H1 (cell line): Measurements from ENCODE around the gene TMEM135. TPM values are rescaled to one million over a fixed set of nuclear protein-coding genes. Genes with fewer than 3 reads are reported as not detected.
"Not testable (repeated sequence)": the region's sequence is repeated elsewhere in the genome, so short reads cannot be mapped to it uniquely, and the experiment has no call there.

Experiments
- CTCF ChIA-PET: fragments of 300-600 bp; sonication (Branson Sonifier 250); formaldehyde crosslinking; loops from one replicate; lab custom pipeline; 2021; ENCODE audit not compliant: partially characterized antibody; lab: Charles Lee
- POLR2A ChIA-PET: fragments of 300-600 bp; sonication (Branson Sonifier 250); formaldehyde crosslinking; loops from one replicate; lab custom pipeline; 2021; ENCODE audit warnings: inconsistent platforms; ENCODE audit not compliant: partially characterized antibody; lab: Charles Lee
- DNase-seq, 2 experiments: peaks; one replicate each; pipeline versions ENCODE4 v3.0.0 to v3.0.0-alpha.2; 2010 to 2022; ENCODE audit warnings: low spot score in 2 of 2, low read depth in 1 of 2, mixed read lengths in 1 of 2
- FAIRE-seq: peaks from 2 replicates; lab custom pipeline; 2011; peaks lifted over from hg19 to GRCh38; lab: Jason Lieb, UNC
- H2AFZ ChIP-seq: 2 replicates; pipeline ENCODE4 v1.8.1; 2012; ENCODE audit warnings: low read length, inconsistent platforms
- H2AK5ac ChIP-seq: 2 replicates; pipeline ENCODE4 v1.6.1; 2013; ENCODE audit warnings: low read depth, low read length
- H2BK120ac ChIP-seq: replicated peaks from 2 replicates; pipeline ENCODE3; 2013; ENCODE audit warnings: low read depth, low read length, inconsistent platforms
- H2BK12ac ChIP-seq: 2 replicates; pipeline ENCODE4 v1.6.1; 2013; ENCODE audit warnings: low read depth, low read length
- H2BK15ac ChIP-seq: 2 replicates; pipeline ENCODE4 v1.6.1; 2013; ENCODE audit warnings: low read length
- H2BK20ac ChIP-seq: 2 replicates; pipeline ENCODE4 v1.6.1; 2013; ENCODE audit warnings: low read length
- H2BK5ac ChIP-seq: 2 replicates; pipeline ENCODE4 v1.6.1; 2013; ENCODE audit warnings: low read depth, low read length
- H3K14ac ChIP-seq: 2 replicates; pipeline ENCODE4 v1.6.1; 2013; ENCODE audit warnings: inconsistent platforms; ENCODE audit not compliant: insufficient read length
- H3K18ac ChIP-seq: 2 replicates; pipeline ENCODE4 v1.6.1; 2013; ENCODE audit warnings: low read length; ENCODE audit errors: extremely low read depth
- H3K23ac ChIP-seq: 2 replicates; pipeline ENCODE4 v1.6.1; 2013; ENCODE audit warnings: inconsistent platforms; ENCODE audit not compliant: insufficient read length
- H3K23me2 ChIP-seq: 2 replicates; pipeline ENCODE4 v1.6.1; 2013; ENCODE audit warnings: low read depth, low read length
- H3K27ac ChIP-seq: 2 replicates; pipeline ENCODE4 v1.6.1; 2011; ENCODE audit warnings: low read depth, low read length, inconsistent platforms
- H3K27me3 ChIP-seq, 4 experiments: replicated peaks in 1 of 4; 1 replicate in 1 of 4; 2 replicates in 3 of 4; pipeline versions ENCODE4 v1.6.1 to v1.8.1; 2011 to 2013; ENCODE audit warnings: low read length in 3 of 4, mild to moderate bottlenecking in 3 of 4, inconsistent platforms in 2 of 4, mixed read lengths in 2 of 4, moderate library complexity in 1 of 4; ENCODE audit not compliant: control insufficient read depth in 3 of 4, insufficient read depth in 3 of 4; ENCODE audit errors: extremely low read depth in 1 of 4
- H3K36me3 ChIP-seq, 4 experiments: 2 replicates each; pipeline versions ENCODE4 v1.6.1 to v1.8.1; 2011 to 2013; ENCODE audit warnings: mild to moderate bottlenecking in 4 of 4, low read length in 3 of 4, moderate library complexity in 2 of 4, control low read depth in 1 of 4, inconsistent platforms in 1 of 4; ENCODE audit not compliant: insufficient read depth in 4 of 4, control insufficient read depth in 2 of 4
- H3K4ac ChIP-seq: replicated peaks from 2 replicates; pipeline ENCODE3; 2013; ENCODE audit warnings: low read length, low read depth, mixed read lengths, inconsistent platforms; ENCODE audit not compliant: insufficient read length
- H3K4me1 ChIP-seq, 4 experiments: replicated peaks in 1 of 4; 1 replicate in 1 of 4; 2 replicates in 3 of 4; pipeline versions ENCODE4 v1.6.1 to v1.8.1; 2011 to 2013; ENCODE audit warnings: low read length in 3 of 4, inconsistent platforms in 2 of 4, mixed read lengths in 1 of 4; ENCODE audit not compliant: insufficient read depth in 4 of 4, control insufficient read depth in 3 of 4
- H3K4me2 ChIP-seq, 2 experiments: 2 replicates each; pipeline versions ENCODE4 v1.6.1 to v1.8.1; 2011 to 2013; ENCODE audit warnings: low read depth in 2 of 2, low read length in 2 of 2, control low read depth in 1 of 2, inconsistent platforms in 1 of 2, mild to moderate bottlenecking in 1 of 2; ENCODE audit not compliant: insufficient read depth in 1 of 2
- H3K4me3 ChIP-seq, 4 experiments: fragments of 200-600, 300-600 bp in 1 of 4; sonication (generic), shearing (Covaris generic), sonication (Bioruptor Twin) in 1 of 4; 2 replicates each; pipeline versions ENCODE4 v1.5.1 to v1.8.1; 2011 to 2016; ENCODE audit warnings: low read length in 4 of 4, low read depth in 3 of 4, control low read depth in 2 of 4, inconsistent platforms in 2 of 4, mild to moderate bottlenecking in 2 of 4, mixed read lengths in 1 of 4, moderate library complexity in 1 of 4; ENCODE audit not compliant: insufficient read depth in 2 of 4; ENCODE audit errors: extremely low read depth in 1 of 4
- H3K56ac ChIP-seq: replicated peaks from 2 replicates; pipeline ENCODE3; 2013; ENCODE audit warnings: low read depth, mild to moderate bottlenecking, mixed read lengths, low read length, inconsistent platforms; ENCODE audit not compliant: insufficient read length
- H3K79me1 ChIP-seq: 2 replicates; pipeline ENCODE4 v1.6.1; 2013; ENCODE audit warnings: low read depth, low read length, control low read depth
- H3K79me2 ChIP-seq, 2 experiments: 2 replicates each; pipeline versions ENCODE4 v1.6.1 to v1.8.1; 2012 to 2013; ENCODE audit warnings: low read length in 2 of 2, mild to moderate bottlenecking in 2 of 2, inconsistent platforms in 1 of 2; ENCODE audit not compliant: insufficient read depth in 2 of 2, control insufficient read depth in 1 of 2
- H3K9ac ChIP-seq, 4 experiments: replicated peaks in 1 of 4; 1 replicate in 1 of 4; 2 replicates in 3 of 4; pipeline versions ENCODE4 v1.6.1 to v1.8.1; 2011 to 2013; ENCODE audit warnings: low read depth in 3 of 4, low read length in 3 of 4, control low read depth in 2 of 4, mild to moderate bottlenecking in 2 of 4, moderate library complexity in 2 of 4, inconsistent platforms in 1 of 4; ENCODE audit errors: extremely low read depth in 1 of 4
- H3K9me3 ChIP-seq, 2 experiments: 2 replicates each; pipeline versions ENCODE4 v1.6.1 to v1.8.1; 2012 to 2013; ENCODE audit warnings: mild to moderate bottlenecking in 2 of 2, moderate library complexity in 2 of 2, control low read depth in 1 of 2, inconsistent platforms in 1 of 2, low read depth in 1 of 2, low read length in 1 of 2, mixed read lengths in 1 of 2; ENCODE audit not compliant: insufficient read depth in 2 of 2
- H4K20me1 ChIP-seq, 2 experiments: replicated peaks in 1 of 2; 2 replicates each; pipeline versions ENCODE3 to v1.8.1; 2011 to 2013; ENCODE audit warnings: inconsistent platforms in 2 of 2, low read length in 2 of 2, mild to moderate bottlenecking in 1 of 2; ENCODE audit not compliant: insufficient read depth in 2 of 2, control insufficient read depth in 1 of 2
- H4K5ac ChIP-seq: 2 replicates; pipeline ENCODE4 v1.6.1; 2013; ENCODE audit warnings: low read length, low read depth, mixed read lengths, inconsistent platforms; ENCODE audit not compliant: insufficient read length
- H4K8ac ChIP-seq: 2 replicates; pipeline ENCODE4 v1.8.0; 2013; ENCODE audit warnings: mild to moderate bottlenecking, moderate library complexity, low read length, inconsistent platforms; ENCODE audit not compliant: insufficient read depth; ENCODE audit errors: extremely low read depth
- H4K91ac ChIP-seq: replicated peaks from 2 replicates; pipeline ENCODE3; 2013; ENCODE audit warnings: low read length, mixed read lengths, inconsistent platforms; ENCODE audit not compliant: insufficient read length
- BCL11A ChIP-seq, 2 experiments: IDR thresholded peaks; one replicate each; pipeline ENCODE4 v1.6.1; 2011; ENCODE audit warnings: low read depth in 2 of 2, low read length in 2 of 2, mild to moderate bottlenecking in 2 of 2
- MAFK ChIP-seq: IDR thresholded peaks from 2 replicates; pipeline ENCODE4 v1.6.1; 2012; ENCODE audit warnings: low read depth, mild to moderate bottlenecking, improper control_type of control experiment, low read length
- RAD21 ChIP-seq, 2 experiments: IDR thresholded peaks in 1 of 2; conservative IDR thresholded peaks in 1 of 2; 2 replicates each; pipeline ENCODE4 v1.6.1; 2011; ENCODE audit warnings: low read depth in 2 of 2, low read length in 2 of 2, improper control_type of control experiment in 1 of 2, inconsistent platforms in 1 of 2, mild to moderate bottlenecking in 1 of 2, moderate library complexity in 1 of 2
- WGBS, 2 experiments: shearing (Covaris generic) in 1 of 2; methylation state at CpG; one replicate each; pipeline versions ENCODE4 v1.1.6 to v1.1.7; 2013 to 2015; ENCODE audit warnings: low lambda C conversion rate in 2 of 2, mixed read lengths in 2 of 2, inconsistent platforms in 1 of 2, low coverage in 1 of 2, missing lambda C conversion rate in 1 of 2; ENCODE audit not compliant: insufficient replicate concordance in 2 of 2, insufficient coverage in 1 of 2, insufficient read length in 1 of 2; ENCODE audit errors: extremely low coverage in 1 of 2, missing lambda C conversion rate in 1 of 2; 5-methylcytosine and 5-hydroxymethylcytosine counted together
- polyA plus RNA-seq, 7 experiments: library from polyadenylated mRNA; depleted of rRNA in 3 of 7; stranded (reverse) in 5 of 7; unstranded in 2 of 7; fragments of >200 nt in 5 of 7; fragments of 200-250 nt in 2 of 7; gene quantifications; 1 replicate in 5 of 7; 2 replicates in 1 of 7; 4 replicates in 1 of 7; pipeline versions ENCODE4 v1.2.1 to v1.2.3, GENCODE V29; 2011 to 2013; ENCODE audit warnings: missing spikeins in 2 of 7, mixed read lengths in 2 of 7
- total RNA-seq: library from RNA; stranded (reverse); fragmentation: NEBNext Ultra II Directional; extraction: Animal tissue kit (Norgen Biotek cat#: 25700); gene quantifications from 2 replicates; pipeline ENCODE4 v1.2.1, GENCODE V29; 2021

TMEM135 gene
- total and polyA plus RNA-seq, 2 of the 8 experiments (the other 6 are each of a cell fraction or from before 2014, with no cell fraction given): 9.3 to 31.3 TPM

GRCh38 chr11:87156970-87157369 is 119.2 kb downstream of the TMEM135 start (continued):
- TF ChIP-seq MAFK (no peak), RAD21 (IDR thresholded peaks at IDR 0.05 in 1 of 2, conservative IDR thresholded peaks at IDR 0.05 in 1 of 2; ENCODE audit: low read depth in 2 of 2, low read length in 2 of 2) (no peak), BCL11A (IDR thresholded peaks at IDR 0.05; ENCODE audit: low read depth in 2 of 2, low read length in 2 of 2) (no peak)

GRCh38 chr11:87169076-87169475 is 131.3 kb downstream of the TMEM135 start:
- H3K56ac ChIP-seq, H4K91ac ChIP-seq, H3K18ac ChIP-seq, H2BK20ac ChIP-seq, H4K8ac ChIP-seq, H3K9me3 ChIP-seq, H3K14ac ChIP-seq, H2BK12ac ChIP-seq, H3K4me3 ChIP-seq, H3K27me3 ChIP-seq, CTCF ChIA-PET, H3K79me2 ChIP-seq, H3K4me2 ChIP-seq, H3K4ac ChIP-seq, DNase-seq, H2AK5ac ChIP-seq, H2BK120ac ChIP-seq, H2BK15ac ChIP-seq, H3K27ac ChIP-seq, H3K79me1 ChIP-seq, H2BK5ac ChIP-seq, H3K4me1 ChIP-seq, FAIRE-seq, H3K36me3 ChIP-seq, H4K5ac ChIP-seq, H3K23ac ChIP-seq, H2AFZ ChIP-seq, H3K23me2 ChIP-seq, POLR2A ChIA-PET, H3K9ac ChIP-seq, H4K20me1 ChIP-seq: not testable (repeated sequence)
- WGBS, 2 experiments: 98% methylated on average over 3 of the region's 3 CpGs; no CpG with 5 or more reads in 1 of the 2 experiments
